Measurements from ENCODE around the gene INO80. TPM values are rescaled to one million over a fixed set of nuclear protein-coding genes. Genes with fewer than 3 reads are reported as not detected.
"Not testable (repeated sequence)": the region's sequence is repeated elsewhere in the genome, so short reads cannot be mapped to it uniquely, and the experiment has no call there.

The INO80 gene
- polyA plus RNA-seq, 1 experiment = 5.2 TPM

DNA sequence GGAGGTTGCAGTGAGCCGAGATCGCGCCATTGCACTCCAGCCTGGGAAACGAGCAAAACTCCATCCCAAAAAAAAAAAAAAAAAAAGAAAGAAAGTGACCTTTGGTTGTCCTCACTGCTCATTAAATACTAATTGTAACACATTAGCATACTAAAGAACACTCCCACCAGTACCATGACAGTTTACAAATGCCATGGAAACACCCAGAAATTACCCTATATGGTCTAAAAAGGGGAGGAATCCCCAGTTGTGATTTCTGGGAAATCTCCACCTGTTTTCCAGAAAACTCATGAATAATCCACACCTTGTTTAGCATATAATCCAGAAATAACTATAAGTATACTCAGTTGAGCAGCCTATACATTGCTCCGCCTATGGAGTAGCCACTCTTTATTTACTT is 23.5 kb upstream of the INO80 start:
- no peaks in the 10 kb centered on the region; the same call in 1 of the 2 replicates for H3K27me3 ChIP-seq (ENCODE audit: control insufficient read depth, insufficient read depth, low read length)
- TF ChIP-seq, protein P1, sequence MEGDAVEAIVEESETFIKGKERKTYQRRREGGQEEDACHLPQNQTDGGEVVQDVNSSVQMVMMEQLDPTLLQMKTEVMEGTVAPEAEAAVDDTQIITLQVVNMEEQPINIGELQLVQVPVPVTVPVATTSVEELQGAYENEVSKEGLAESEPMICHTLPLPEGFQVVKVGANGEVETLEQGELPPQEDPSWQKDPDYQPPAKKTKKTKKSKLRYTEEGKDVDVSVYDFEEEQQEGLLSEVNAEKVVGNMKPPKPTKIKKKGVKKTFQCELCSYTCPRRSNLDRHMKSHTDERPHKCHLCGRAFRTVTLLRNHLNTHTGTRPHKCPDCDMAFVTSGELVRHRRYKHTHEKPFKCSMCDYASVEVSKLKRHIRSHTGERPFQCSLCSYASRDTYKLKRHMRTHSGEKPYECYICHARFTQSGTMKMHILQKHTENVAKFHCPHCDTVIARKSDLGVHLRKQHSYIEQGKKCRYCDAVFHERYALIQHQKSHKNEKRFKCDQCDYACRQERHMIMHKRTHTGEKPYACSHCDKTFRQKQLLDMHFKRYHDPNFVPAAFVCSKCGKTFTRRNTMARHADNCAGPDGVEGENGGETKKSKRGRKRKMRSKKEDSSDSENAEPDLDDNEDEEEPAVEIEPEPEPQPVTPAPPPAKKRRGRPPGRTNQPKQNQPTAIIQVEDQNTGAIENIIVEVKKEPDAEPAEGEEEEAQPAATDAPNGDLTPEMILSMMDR (IDR thresholded peaks at IDR 0.05; ENCODE audit: insufficient read depth, low read depth, low read length) = no peak
- DNase-seq (ENCODE audit: low read depth) = no peak
- POLR2A ChIA-PET = no interaction called here
- no peaks in the 10 kb centered on the region for H3K36me3 ChIP-seq (ENCODE audit: control insufficient read depth, insufficient read depth, low read length)
- H3K4me3 ChIP-seq (ENCODE audit: low read depth, low read length) = no peak overlapping the region
- CTCF ChIA-PET = no interaction called here

DNA sequence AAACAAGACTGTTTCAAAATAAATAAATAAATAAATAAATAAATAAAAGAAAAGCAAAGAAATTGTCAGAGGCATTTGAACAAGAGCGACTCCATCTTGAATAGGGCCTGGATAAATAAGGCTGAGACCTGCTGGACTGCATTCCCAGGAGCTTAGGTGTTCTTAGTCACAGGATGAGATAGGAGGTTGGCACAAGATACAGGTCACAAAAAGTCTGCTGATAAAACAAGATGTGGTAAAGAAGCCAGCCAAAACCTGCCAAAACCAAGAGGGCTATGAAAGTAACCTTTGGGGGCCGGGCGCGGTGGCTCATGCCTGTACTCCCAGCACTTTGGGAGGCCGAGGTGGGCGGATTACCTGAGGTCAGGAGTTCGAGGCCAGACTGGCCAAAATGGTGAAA is 23.0 kb upstream of the INO80 start:
- H3K4me3 ChIP-seq (ENCODE audit: low read depth, low read length); DNase-seq (ENCODE audit: low read depth); H3K36me3 ChIP-seq (ENCODE audit: control insufficient read depth, insufficient read depth, low read length); CTCF ChIA-PET; POLR2A ChIA-PET; H3K27me3 ChIP-seq (ENCODE audit: control insufficient read depth, insufficient read depth, low read length): not testable (repeated sequence)

DNA sequence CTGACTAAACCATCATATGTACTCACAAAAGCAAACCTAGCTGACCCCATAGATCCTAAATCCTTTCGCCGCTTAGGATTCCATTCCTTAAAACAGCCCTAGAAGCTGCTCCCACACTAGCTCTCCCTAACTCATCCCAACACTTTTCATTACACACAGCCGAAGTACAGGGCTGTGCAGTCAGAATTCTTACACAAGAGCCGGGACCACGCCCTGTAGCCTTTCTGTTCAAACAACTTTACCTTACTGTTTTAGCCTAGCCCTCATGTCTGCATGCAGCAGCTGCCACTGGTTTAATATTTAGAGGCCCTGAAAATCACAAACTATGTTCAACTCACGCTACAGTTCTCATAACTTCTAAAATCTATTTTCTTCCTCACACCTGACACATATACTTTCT is 19.5 kb upstream of the INO80 start:
- POLR2A ChIA-PET; DNase-seq (ENCODE audit: low read depth); H3K27me3 ChIP-seq (ENCODE audit: control insufficient read depth, insufficient read depth, low read length); H3K4me3 ChIP-seq (ENCODE audit: low read depth, low read length); H3K36me3 ChIP-seq (ENCODE audit: control insufficient read depth, insufficient read depth, low read length); CTCF ChIA-PET: not testable (repeated sequence)

DNA sequence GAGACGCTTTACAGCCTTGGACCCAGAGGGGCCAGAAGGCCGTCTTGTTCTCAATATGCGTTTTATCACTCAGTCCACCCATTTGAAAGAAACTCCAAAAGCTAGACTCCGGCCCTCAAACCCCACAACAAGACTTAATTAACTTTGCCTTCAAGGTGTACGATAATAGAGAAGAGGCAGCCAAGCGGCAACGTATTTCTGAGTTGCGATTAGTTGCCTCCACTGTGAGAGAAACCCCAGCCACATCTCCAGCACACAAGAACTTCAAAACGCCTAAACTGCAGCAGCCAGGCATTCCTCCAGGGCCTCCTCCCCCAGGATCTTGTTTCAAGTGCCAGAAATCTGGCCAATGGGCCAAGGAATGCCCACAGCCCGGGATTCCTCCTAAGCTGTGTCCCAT is 17.4 kb upstream of the INO80 start:
- DNase-seq (ENCODE audit: low read depth) = no peak
- ChIA-PET CTCF (no interaction called here), POLR2A (no interaction called here)
- Histone ChIP-seq H3K27me3 (ENCODE audit: control insufficient read depth, insufficient read depth, low read length) (no peaks in the 10 kb centered on the region; the same call in 1 of the 2 replicates), H3K36me3 (ENCODE audit: control insufficient read depth, insufficient read depth, low read length) (no peaks in the 10 kb centered on the region), H3K4me3 (ENCODE audit: low read depth, low read length) (no peak overlapping the region)
- TF ChIP-seq, protein P1 (IDR thresholded peaks at IDR 0.05; ENCODE audit: insufficient read depth, low read depth, low read length) = no peak

DNA sequence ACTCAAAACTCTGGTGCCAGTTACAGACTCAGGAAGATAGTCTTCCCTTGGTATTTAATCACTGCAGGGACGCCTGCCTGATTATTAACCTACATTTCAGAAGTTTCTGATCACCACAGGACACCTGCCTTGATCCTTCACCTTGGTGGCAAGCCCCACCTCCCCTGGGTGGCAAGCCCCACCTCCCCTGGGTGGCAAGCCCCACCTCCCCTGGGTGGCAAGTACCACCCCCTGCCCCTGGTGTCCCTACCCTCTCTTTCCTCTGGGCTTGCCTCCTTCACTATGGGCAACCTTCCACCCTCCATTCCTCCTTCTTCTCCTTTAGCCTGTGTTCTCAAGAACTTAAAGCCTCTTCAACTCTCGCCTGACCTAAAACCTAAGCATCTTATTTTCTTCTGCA is 16.0 kb upstream of the INO80 start:
- H3K4me3 ChIP-seq (ENCODE audit: low read depth, low read length); H3K27me3 ChIP-seq (ENCODE audit: control insufficient read depth, insufficient read depth, low read length); H3K36me3 ChIP-seq (ENCODE audit: control insufficient read depth, insufficient read depth, low read length); CTCF ChIA-PET; POLR2A ChIA-PET; DNase-seq (ENCODE audit: low read depth): not testable (repeated sequence)

DNA sequence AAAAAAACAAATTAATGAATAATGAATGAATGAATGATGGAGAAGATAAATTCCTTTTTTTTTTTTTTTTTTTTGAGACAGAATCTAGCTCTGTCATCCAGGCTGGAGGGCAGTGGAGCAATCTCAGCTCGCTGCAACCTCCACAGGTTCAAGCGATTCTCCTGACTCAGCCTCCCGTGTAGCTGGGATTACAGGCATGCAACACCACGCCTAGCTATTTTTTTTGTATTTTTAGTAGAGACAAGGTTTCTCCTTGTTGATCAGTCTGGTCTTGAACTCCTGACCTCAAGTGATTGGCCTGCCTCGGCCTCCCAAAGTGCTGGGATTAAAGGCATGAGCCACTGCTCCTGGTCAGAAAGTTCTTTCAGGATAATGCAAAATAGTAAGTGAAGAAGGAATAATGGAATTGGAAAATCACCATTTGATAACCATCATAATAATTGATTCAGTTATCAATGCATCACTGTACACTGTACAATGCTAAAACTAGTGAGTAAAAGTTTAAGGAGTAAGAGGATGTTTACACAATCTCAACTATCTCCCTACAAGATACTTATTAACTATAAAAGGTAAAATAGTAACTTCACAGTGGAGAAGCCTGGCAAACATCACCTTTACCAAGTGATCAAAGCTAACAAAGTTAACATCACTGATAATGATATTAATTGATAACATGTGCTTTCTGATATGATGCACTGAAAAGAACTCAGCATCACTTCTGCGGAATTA is 12.3 kb upstream of the INO80 start:
- peaks cover 2% of the 10 kb centered on the region; the same call in 1 of the 2 replicates for H3K27me3 ChIP-seq (ENCODE audit: control insufficient read depth, insufficient read depth, low read length)
- no peak for DNase-seq (ENCODE audit: low read depth)
- POLR2A ChIA-PET = no interaction called here
- CTCF ChIA-PET = no interaction called here
- TF ChIP-seq, protein P1 (IDR thresholded peaks at IDR 0.05; ENCODE audit: insufficient read depth, low read depth, low read length) = no peak
- H3K36me3 ChIP-seq (ENCODE audit: control insufficient read depth, insufficient read depth, low read length) = no peaks in the 10 kb centered on the region
- no peak overlapping the region for H3K4me3 ChIP-seq (ENCODE audit: low read depth, low read length)

Measured in BJ (cell line).